Measurements from ENCODE around the gene FHDC1.

DNA sequence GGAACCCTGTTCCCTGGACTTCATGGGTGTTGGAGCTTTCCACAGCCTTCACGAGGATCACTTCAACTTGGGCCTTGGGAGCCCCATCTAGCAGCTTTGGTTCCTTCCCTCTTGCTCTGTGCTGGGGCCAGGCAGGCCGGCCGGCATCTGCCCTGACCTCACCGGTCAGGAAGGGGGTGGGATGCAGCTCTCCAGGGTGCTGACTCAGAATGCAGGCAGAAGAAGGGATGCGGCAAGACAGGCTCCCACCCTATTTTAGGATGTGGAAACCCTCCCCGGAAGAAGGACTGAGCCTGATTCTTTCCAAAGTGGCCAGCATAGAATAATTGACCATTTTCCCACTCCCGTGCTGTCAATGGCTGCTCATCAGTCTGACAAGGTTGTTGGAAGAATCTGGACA is 47.1 kb downstream of the FHDC1 start:
- no peak for TF ChIP-seq CTCF (IDR thresholded peaks at IDR 0.05; ENCODE audit: low read depth, low read length, poor library complexity, severe bottlenecking)
- TF ChIP-seq EZH2phosphoT487 (IDR thresholded peaks at IDR 0.05; ENCODE audit: borderline replicate concordance, low read length), result no peak
